HL-60/S4 treated with phorbol 12-myristate 13-acetate at 8.2 ng/mL for 4 days and 3 days (cell line): ENCODE measurements around the gene SPRYD7.

Experiments used
- in situ Hi-C: fragments of 300-500 bp; cut with MboI; formaldehyde crosslinking; loops from 2 replicates; pipeline ENCODE4 v1.15.0; 2022; ENCODE audit warnings: low sequenced_read_pairs

The SPRYD7 gene

DNA sequence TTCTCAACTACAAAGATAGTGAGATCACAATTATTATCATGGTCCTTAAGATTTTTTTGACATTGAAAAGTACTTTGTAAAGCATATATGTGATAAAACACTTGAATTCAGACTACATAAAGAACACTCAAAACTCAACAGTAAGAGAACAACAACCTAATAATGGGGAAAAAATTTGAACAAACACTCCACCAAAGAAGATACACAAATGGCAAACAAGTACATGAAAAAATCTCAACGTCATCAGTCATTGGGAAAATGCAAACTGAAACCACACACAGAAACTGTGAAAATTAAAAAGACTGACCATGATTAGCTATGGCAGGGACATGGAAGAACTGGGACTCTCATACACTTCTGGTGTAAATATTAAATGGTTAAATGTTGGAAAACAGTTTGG is 70.9 kb downstream of the SPRYD7 start:
- in situ Hi-C loops: no loop called here

DNA sequence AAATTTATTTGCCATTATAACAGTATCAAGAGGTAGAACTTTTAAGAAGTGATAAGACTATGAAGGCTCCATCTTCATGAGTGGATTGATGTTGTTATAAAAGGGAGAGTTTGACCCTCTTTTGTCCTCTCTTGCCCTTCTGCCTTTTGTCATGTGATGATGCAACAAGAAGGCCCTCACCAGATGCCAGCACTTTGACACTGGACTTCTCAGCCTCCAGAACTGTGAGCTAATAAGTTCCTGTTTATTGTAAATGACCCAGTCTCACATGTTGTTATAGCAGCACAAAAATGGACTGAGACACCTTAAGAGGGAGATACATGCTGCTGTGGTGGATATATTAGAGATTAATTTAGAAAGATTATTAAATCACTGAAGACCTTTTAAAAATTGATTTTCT is 71.6 kb downstream of the SPRYD7 start:
- in situ Hi-C loops: no loop called here
